ENCODE data around the gene E2F2.

E2F2 gene

DNA sequence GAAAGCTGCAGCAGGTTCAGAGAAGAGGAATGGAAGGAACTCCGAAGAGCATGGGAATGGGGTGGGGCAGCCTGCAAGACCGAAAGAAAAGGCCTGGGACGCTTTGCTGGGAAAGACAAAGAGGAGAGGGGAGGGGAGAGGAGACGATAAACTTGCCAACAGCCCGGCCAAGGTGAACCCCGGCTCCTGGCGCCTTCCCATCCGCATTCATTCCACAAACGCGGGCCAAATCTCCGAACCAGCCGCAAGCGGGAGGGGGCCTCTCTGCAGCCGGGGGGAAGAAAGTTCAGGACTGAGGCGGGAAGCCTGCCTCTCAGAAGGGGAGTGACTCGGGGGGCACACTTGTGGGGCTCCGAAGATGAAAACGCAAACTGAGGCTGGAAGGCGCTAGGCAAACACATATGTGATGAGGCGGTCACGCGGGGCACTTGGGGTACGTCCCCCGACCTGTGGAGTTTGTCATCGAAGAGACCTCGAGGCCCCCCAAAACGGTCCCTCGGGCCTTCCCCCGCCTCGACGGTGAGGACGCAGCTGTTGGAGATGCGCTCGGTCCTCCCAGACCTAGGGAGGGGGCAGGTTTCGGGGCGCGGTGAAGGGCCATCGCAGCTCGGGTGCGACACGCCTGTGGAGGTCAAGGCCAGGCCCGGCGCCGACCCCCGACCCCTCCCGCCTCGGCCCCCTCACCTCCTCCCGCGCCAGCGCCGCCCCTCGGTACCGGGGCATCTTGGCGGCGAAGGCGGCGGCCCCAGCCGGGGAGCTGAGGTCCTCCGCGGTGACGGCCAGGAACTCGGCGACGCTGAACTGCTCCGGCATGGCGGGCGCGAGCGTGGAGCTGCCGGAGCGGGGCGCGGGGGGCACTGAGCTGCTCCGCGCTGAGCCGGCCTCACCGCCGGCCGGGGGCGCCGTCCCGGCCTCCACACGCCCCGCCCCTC is 47.4 kb downstream of the E2F2 start, which contains the start of gene ASAP3:
Gene ASAP3 (minus strand): TSS at position 859 of the 932 bp plus-strand sequence. CDS start 46 bp downstream, at position 813.
- DNase-seq (ENCODE audit: low read depth), result peak; percentile 27

DNA sequence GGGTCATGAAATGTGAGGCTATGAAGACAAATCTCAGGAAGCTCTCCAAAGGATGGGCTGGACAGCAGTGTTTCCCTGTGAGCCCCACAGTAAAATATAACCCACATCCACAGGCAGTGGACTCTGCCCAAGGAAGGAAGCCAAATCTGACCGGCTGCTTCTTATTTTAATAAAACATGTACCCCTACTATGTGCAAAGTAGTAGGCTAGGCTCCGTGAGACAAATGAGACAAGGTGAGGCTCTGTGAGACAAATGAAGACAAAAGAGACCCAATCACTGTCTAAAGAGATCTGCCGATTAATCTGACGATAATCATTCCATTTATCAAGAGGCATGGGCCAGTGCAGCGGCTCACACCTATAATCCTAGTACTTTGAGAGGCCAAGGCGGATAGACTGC is 49.1 kb downstream of the E2F2 start:
- no peak for DNase-seq (ENCODE audit: low read depth)

- no peak for DNase-seq (ENCODE audit: low read depth)
Observed at GRCh38 chr1:23481026-23481597, 49.9 kb downstream of the E2F2 start.

- no peak for DNase-seq (ENCODE audit: low read depth)
Observed at GRCh38 chr1:23480187-23481025, 50.6 kb downstream of the E2F2 start.

DNA sequence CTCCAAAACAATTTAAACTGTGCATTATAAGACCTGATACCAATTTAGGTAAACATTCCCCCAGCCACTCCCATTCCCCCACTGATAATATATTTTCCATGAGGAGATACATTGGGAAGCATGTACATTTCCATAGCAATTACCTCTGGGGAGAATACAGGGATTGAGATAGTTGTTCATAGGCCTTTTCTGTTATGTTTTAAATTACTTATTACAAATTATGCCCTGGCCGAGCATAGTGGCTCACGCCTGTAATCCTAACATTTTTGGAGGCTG is 51.4 kb downstream of the E2F2 start:
- DNase-seq (ENCODE audit: low read depth), result no peak

DNA sequence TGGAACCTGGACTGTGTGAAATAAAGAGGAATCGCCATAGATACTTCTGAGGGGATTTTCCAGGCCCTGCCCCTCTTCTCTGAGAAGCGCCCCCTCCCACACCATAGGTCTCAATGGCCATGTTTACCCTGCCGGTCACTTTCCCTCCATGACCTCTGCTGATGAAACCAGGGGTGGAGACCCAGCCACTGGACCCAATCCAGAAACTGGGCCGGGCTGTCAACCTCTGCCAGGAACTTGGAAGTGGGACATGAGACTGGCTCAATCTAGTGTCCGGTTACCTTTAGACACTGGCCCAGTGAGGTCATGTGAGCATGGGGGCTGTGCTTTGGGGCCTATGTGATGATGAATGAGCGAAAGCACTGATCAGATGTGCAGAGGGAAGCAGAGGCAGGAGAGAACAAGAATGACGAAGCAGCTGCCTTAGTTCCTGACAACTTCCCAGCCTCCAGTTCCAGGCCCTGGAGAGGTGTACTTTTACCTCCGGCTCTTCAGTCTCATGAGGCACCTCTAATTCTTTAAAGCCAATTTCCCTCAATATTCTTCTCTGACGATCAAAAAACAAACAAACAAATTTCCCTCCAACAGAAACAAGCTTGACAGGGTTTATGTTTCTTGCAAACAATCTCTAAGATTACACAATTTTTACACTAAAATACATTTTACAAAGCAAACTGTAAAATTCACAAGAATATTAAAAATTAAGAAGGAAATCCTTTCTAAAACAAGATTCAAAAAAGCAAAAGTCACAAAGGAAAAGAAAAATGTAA is 52.0 kb downstream of the E2F2 start:
- DNase-seq (ENCODE audit: low read depth), result peak; percentile 82

DNA sequence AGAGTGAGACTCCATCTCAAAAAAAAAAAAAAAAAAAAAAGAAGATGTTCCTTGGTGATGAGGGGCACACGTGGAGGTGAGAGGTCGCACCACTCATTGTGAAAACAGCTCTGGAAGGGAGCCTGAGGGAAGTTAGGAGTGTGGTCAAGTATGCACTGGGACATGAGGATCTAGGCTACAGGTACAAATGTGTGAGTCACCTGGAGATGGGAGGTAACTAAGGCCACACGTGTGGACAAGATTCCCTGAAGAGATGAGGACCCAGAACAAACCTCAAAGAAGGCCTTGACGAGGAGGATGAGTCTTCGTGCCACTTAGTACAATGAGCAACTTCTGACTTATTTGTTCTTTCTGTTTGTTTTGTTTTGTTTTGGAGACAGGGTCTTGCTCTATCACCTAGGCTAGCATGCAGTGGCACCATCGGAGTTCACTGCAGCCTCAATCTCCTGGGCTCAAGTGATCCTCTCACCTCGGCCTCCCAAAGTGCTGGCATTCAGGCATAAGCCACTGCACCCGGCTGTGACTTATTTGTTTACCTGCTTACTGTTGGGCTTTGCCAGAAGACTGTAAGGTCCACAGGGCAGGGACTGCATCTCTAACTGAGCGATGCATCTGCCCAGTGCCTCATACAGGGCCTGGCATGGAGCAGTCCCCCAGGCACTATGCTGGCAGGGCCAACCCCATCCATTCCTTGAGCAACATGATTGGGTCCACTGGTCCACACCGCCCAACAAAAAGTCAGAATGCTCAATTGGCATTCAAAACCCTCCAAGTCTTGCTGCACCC is 53.5 kb downstream of the E2F2 start:
- DNase-seq (ENCODE audit: low read depth), result no peak

GRCh38 chr1:23475641-23476040 is 55.4 kb downstream of the E2F2 start:
- no peak for DNase-seq (ENCODE audit: low read depth)

DNA sequence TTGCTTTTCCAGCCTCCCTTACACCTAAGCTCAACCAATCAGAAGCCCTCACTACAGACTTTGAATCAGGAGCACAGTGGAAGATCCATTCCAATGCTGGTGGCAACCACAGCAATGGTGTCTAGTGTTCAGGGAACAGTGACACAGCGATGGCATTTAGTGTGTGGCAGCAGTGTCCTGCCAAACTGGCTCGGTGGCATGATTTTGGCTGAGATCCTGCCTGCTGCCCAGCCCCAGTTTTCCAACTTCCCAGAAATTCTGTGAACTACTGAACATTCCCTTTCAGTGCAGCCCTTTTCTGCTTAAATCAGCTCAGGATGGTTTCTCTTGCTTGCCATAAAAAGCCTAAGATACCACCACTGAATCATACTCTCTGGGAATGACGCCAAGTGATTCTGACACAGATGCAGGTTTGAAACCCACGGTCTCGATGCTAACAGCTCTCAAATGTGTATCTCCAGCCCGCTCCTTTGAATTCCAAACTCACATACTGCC is 55.9 kb downstream of the E2F2 start:
- peak; percentile 77 for DNase-seq (ENCODE audit: low read depth)

- DNase-seq (ENCODE audit: low read depth), result no peak
Observed at GRCh38 chr1:23473037-23473800, 57.8 kb downstream of the E2F2 start.

DNA sequence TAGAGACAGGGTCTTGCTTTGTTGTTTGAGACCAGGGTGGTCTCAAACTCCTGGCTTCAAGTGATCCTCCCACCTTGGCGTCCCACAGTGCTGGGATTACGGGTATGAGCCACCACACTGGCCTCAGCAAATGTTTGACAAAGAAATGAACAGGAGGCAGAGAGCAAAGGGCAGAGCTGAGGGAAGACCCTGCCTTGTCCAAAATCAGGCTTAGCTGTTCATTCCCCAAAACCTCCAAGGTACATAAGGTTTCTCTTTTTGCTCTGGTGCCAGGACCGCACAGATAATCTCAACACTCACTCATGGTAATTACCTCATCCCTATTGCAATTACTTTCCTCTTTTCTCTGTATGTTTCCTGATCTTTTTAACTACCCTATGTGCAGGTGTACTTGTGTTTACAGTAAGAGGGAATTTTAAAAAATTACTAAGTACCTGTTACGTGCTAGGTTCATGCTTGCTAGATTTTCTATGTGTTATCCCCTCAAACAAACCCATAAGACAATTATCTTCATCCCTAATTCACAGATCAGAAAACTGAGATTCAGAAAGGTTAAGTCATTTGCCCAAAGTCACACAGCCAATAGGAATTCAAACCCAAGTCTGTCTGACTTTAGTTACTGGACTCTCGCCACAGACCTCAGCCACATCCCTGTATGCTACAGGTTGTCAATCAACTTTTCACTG is 58.5 kb downstream of the E2F2 start:
- no peak for DNase-seq (ENCODE audit: low read depth)

DNA sequence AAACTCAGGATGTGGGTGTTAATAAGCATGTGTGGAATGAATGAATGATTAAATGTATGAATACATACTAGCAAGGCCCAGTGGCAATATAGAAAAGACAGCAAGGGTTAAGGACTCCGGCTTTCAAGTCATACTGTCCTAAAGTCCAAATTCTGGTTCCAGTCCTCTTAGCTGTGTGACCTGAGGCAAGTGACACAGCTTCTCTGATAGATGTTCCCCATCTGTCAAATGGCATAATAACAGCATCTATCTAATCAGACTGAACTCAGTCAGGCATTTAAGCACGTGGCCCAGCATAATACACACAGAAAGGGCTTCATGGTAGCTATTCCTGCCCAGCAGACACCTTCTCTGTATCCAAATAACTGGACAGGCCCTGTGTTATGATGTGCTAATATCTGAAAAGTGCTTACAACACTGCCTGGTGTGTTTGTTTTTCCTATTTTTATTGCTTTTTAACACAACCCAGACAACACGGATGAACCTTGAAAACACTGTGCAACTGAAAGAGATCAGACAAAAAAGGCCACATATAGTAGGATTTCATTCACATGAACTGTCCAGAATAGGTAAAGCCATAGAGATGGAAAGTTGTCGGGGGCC is 59.5 kb downstream of the E2F2 start:
- no peak for DNase-seq (ENCODE audit: low read depth)

DNA sequence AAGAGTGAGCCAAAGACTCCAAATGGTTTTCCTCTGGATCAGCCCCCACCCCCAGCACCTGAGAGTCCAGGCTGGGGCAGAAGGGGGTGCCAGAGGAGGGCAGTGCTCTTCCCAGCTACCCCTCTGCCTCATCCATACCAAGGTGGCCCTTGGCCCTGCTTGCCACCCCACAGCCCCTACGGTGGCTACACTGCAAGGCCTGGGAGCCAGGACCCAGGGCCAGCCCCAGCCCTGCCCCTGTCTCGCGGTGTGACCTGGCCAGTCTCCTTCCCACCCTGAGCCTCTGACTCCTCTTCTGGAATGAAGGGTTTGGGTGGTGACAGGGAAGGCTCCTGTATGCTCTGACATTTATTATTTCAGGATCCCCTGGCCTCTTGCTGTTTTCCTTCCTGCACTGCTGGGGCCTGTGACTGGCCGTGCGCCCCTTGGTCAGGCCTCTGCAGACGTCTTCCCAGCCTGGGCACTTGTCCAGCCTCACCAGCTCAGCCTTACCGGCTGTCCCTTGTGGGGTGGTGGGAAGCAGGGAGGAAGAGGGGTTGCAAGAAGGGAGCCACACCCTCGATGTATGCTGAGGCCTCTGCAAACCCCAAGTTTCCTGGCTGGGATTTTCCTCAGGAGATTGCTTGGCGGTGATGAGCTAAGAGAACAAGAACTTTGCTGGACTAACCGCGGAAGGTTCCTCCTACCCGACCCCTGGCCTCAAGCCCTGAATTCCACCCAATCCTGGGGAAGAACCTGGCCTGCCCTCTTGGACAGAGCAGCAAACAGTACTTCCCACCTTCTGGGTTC is 60.6 kb downstream of the E2F2 start:
- DNase-seq (ENCODE audit: low read depth), result peak; percentile 85

DNA sequence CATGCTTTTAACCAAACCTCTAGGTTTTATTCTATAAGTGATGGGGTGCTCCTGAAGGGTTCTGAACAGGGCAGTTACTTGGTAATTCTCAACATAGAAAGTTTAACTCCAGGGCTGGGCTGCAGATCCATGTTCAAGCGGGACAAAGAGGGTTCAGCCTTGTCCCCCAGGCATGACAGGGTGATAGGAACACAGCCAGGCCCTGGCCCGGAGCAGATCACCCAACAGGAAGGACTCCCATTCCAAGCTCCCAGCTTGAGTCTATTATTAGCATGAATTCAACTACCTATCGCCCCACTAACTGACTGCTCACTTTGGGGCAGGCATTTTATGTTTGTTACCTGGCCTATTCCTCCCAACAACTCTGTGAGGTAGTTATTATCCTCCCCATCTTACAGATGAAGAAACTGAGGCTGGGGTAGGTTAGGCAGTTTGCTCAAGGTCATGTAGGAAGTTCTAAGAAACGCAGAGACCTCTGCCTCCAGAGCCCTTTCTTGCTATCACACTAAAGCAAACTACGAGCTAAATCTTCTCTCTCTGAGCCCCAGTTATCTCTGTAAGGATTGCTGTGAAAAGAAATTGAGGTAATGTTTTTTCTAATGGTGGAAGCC is 61.6 kb downstream of the E2F2 start:
- no peak for DNase-seq (ENCODE audit: low read depth)

GRCh38 chr1:23466423-23466989 is 64.5 kb downstream of the E2F2 start:
- no peak for DNase-seq (ENCODE audit: low read depth)

GRCh38 chr1:23463286-23463685 is 67.7 kb downstream of the E2F2 start:
- DNase-seq (ENCODE audit: low read depth), result no peak

DNA sequence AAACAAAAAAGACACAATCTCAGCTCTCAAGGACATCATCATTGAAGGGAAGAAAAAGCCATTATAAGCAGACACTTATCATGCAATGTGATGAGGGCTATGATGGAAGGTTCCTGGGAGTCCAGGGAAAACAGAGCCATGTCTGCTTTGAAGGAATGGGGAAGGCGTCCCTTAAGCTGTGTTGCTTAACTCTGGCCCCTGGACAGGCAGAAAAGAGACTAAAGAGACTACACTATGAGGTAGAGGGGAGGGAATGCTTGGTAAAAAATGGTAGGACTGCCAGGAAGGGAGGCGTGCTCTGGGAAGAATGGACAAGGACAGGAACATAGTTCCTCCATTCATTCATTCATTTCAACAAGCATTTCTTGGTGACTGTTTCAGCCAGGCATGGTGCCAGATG is 68.3 kb downstream of the E2F2 start:
- DNase-seq (ENCODE audit: low read depth), result no peak

GRCh38 chr1:23461050-23461449 is 70.0 kb downstream of the E2F2 start:
- no peak for DNase-seq (ENCODE audit: low read depth)

Measured in fibroblast of the conjunctiva (primary cell).